ENCODE measurements around the gene CD300LB.

Gene CD300LB

DNA sequence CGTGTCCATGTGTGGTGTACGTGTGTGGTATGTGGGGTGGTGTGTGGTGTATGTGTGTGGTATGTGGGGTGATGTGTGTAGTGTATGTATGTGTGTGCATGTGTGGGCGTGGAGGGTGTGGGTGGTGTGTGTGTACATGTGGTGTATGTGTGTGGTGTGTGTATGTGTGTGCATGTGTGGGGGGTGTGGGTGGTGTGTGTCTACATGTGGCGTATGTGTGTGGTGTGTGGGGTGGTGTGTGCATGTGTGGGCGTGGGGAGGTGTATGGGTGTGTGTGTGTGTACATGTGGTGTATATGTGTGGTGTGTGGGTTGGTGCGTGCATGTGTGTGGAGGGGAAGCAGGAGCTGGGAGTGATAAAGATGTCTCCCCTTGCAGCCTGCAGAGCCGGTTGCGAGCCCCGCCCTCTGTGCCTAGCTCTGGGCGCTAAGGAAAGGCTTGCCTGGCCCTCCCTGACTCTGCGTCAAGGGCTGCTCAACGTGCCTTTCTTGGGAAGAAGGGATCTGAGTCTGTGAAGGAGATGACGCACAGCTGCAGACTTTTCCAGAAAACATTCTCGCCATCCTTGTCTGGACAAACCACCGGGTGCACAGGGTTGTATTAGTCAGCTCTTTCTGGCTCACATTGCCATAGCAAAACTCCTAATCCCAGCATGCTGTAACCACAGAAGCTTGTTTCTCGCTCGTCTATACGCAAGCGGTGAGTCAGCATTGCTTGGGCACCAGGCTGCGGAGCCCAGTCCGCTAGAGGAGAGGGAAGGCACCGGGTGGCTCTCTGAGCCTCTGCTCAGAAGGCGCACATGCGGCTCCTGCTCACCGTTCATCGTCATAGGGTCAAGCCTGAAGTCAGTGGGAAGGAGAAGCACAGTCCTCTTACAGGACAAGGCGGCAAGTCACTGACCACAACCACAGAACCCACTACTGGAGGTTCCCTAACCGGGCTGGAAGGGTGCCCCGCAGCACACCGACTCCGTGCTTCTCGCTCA, 38.0 kb upstream of the CD300LB start:
- in situ Hi-C loops (cut with MboI; ENCODE audit: low pct_unique_long_range_greater_than_20kb, low sequenced_read_pairs, unreplicated experiment): no loop called here
- no peak for DNase-seq (ENCODE audit: low spot score)
- TF ChIP-seq, protein P1, sequence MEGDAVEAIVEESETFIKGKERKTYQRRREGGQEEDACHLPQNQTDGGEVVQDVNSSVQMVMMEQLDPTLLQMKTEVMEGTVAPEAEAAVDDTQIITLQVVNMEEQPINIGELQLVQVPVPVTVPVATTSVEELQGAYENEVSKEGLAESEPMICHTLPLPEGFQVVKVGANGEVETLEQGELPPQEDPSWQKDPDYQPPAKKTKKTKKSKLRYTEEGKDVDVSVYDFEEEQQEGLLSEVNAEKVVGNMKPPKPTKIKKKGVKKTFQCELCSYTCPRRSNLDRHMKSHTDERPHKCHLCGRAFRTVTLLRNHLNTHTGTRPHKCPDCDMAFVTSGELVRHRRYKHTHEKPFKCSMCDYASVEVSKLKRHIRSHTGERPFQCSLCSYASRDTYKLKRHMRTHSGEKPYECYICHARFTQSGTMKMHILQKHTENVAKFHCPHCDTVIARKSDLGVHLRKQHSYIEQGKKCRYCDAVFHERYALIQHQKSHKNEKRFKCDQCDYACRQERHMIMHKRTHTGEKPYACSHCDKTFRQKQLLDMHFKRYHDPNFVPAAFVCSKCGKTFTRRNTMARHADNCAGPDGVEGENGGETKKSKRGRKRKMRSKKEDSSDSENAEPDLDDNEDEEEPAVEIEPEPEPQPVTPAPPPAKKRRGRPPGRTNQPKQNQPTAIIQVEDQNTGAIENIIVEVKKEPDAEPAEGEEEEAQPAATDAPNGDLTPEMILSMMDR (IDR thresholded peaks at IDR 0.05; ENCODE audit: extremely low read depth, insufficient read depth, missing control alignments): no peak

DNA sequence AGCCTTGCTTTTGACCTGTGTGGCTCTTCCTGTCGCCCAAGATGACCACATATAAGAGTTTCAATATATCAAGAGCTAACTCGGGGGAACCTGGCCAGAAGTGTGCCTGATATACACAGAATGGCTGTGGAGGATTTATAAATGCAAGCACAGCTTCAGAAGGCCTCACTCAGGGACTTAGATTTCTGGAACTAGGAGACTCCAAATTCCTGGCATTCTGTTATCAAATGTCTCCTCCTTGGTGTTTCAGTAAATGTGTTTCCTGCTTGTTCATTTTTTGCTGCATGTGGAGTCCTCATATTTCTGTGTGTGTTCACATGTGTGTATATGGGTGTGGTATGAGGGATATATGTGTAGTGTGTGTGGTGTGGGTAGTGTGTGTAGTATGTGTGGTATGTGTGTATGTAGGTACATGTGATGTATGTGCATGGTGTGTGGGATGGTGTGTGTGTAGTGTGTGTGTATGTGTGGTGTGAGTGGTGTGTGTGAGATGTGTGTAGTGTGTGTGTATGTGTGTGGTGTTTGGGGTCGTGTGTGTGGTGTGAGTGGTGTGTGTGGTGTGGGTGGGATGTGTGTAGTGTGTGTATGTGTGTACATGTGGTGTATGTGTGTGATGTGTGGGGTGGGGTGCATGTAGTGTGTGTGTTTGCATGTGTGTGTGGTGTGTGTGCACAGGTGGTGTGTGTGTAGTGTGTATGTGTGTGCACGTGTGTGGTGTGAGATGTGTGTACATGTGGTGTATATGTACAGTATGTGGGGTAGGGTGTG, 37.0 kb upstream of the CD300LB start:
- no peak for DNase-seq (ENCODE audit: low spot score)
- in situ Hi-C loops (cut with MboI; ENCODE audit: low pct_unique_long_range_greater_than_20kb, low sequenced_read_pairs, unreplicated experiment): no loop called here
- TF ChIP-seq, protein P1 (IDR thresholded peaks at IDR 0.05; ENCODE audit: extremely low read depth, insufficient read depth, missing control alignments): no peak

DNA sequence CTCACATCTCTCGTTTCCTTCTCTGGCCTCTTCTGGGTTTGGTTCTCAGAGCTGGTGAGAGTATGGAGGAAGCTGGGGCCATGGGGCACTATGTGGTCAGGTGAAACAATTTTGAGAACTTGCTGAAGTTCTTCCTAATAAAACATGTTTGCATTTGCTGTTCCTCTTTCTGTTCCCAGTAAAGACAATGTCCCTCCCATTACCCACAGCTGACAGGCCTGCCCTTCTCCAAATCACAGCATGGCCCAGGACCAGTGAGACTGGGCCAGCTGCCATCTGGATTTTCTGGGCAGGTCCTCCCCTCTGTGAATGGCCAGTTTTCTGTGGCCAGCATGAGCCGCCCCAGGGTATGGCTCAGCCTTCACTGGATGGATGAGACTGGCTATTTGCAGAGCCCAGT, 36.1 kb upstream of the CD300LB start, which contains the start of gene CD300H:
Gene CD300H (minus strand): TSS at position 113 of the 400 bp plus-strand sequence.
- in situ Hi-C loops (cut with MboI; ENCODE audit: low pct_unique_long_range_greater_than_20kb, low sequenced_read_pairs, unreplicated experiment): no loop called here
- TF ChIP-seq, protein P1 (IDR thresholded peaks at IDR 0.05; ENCODE audit: extremely low read depth, insufficient read depth, missing control alignments): no peak
- no peak for DNase-seq (ENCODE audit: low spot score)

DNA sequence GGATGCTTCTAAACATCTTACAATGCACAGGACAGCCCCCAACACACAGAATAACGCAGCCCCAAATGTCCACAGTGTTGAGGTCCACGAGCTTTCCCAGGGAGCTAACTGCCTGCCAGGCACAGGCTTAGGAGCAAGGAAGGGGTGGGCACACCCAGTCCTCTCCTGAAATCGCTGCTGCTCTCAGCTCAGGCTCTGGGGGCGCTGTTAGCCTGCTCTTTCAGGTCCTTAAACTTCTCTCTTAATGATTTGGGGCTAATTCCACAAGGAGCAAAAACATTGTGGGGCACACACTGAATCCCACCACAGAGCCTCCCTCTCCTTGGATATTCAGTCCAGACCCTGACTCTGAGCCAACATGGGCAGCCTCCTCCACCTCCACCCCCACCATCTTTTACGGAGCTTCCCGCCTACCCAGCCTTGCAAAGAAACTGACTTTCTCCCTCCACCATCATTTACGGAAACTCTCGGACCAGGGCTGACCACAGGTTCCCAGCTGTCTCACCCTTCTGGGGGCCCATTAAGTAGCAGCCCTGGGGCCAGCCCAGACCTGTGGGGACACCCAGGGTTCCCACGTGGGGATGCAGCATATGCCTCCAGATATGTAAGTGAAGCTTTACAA, 35.0 kb upstream of the CD300LB start:
- TF ChIP-seq, protein P1 (IDR thresholded peaks at IDR 0.05; ENCODE audit: extremely low read depth, insufficient read depth, missing control alignments): peak; percentile 87
- in situ Hi-C loops (cut with MboI; ENCODE audit: low pct_unique_long_range_greater_than_20kb, low sequenced_read_pairs, unreplicated experiment): no loop called here
- peak; percentile 50 for DNase-seq (ENCODE audit: low spot score)

DNA sequence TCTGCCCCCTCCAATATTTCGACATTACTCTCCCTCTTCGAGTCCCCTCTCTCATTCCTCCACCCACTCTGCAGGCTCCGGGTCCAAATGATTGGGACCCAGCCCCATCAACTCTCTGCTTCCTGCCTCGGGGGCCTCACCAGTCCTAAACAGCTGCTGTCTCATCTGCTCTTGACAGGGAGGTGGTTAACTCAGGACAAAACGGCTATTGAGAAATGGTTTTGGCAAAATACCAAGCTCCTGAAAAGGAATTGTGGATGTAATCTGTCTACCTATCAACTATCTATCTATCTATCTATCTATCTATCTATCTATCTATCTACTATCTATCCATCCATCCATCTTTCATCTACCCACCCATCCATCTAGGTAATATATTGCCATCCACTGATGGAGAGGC, 33.9 kb upstream of the CD300LB start:
- no peak for DNase-seq (ENCODE audit: low spot score)
- in situ Hi-C loops (cut with MboI; ENCODE audit: low pct_unique_long_range_greater_than_20kb, low sequenced_read_pairs, unreplicated experiment): no loop called here
- TF ChIP-seq, protein P1 (IDR thresholded peaks at IDR 0.05; ENCODE audit: extremely low read depth, insufficient read depth, missing control alignments): no peak

DNA sequence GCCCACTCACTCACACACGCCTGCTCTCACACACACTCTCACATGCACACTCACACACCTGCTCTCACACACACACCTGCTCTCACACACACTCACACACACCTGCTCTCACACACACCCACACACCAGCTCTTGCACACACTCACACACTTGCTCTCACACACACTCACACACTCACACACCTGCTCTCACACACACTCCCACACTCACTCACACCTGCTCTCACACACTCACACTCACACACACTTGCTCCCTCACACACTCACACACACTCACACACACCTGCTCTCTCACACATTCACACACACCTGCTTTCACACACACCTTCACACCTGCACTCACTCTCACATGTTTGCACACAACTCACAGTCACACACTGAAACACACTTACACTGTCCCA, 32.1 kb upstream of the CD300LB start:
- no peak for DNase-seq (ENCODE audit: low spot score)
- TF ChIP-seq, protein P1 (IDR thresholded peaks at IDR 0.05; ENCODE audit: extremely low read depth, insufficient read depth, missing control alignments): no peak
- in situ Hi-C loops (cut with MboI; ENCODE audit: low pct_unique_long_range_greater_than_20kb, low sequenced_read_pairs, unreplicated experiment): no loop called here
